NT2/D1 (cell line): Measurements from ENCODE around the gene GLDN.

ENCODE experiments used
- DNase-seq: peaks from one replicate; pipeline ENCODE4 v3.0.0-alpha.2; 2011; ENCODE audit warnings: low read depth, low spot score
- H3K27me3 ChIP-seq: 2 replicates; pipeline ENCODE4 v1.6.0; 2011; ENCODE audit warnings: mild to moderate bottlenecking; ENCODE audit not compliant: insufficient read length, insufficient read depth
- H3K36me3 ChIP-seq: 2 replicates; pipeline ENCODE4 v1.6.1; 2011; ENCODE audit warnings: mild to moderate bottlenecking, low read length, mixed read lengths; ENCODE audit not compliant: insufficient read depth, insufficient read length
- H3K4me1 ChIP-seq: 2 replicates; pipeline ENCODE4 v1.5.1; 2011; ENCODE audit not compliant: insufficient read depth, insufficient read length
- H3K4me3 ChIP-seq: 2 replicates; pipeline ENCODE4 v1.5.1; 2011; ENCODE audit warnings: low read depth; ENCODE audit not compliant: insufficient read length
- H3K9ac ChIP-seq: 2 replicates; pipeline ENCODE4 v1.6.0; 2011; ENCODE audit warnings: low read depth; ENCODE audit not compliant: insufficient read length
- H3K9me3 ChIP-seq: 2 replicates; pipeline ENCODE4 v1.5.1; 2011; ENCODE audit warnings: mild to moderate bottlenecking, low read length; ENCODE audit not compliant: insufficient read depth
- SUZ12 ChIP-seq: IDR thresholded peaks from 2 replicates; pipeline ENCODE4 v1.6.1; 2011; ENCODE audit not compliant: insufficient read length, insufficient read depth; ENCODE audit errors: extremely low read depth
- YY1 ChIP-seq: IDR thresholded peaks from 2 replicates; pipeline ENCODE4 v1.6.1; 2011; ENCODE audit not compliant: insufficient read length, insufficient read depth
- ZNF274 ChIP-seq: IDR thresholded peaks from 2 replicates; pipeline ENCODE4 v1.6.1; 2011; ENCODE audit warnings: mild to moderate bottlenecking, low read depth, low read length

Gene GLDN

GRCh38 chr15:51447855-51448621 lies 106.6 kb downstream of the GLDN start:
- TF ChIP-seq YY1 = no peak
- no peak for TF ChIP-seq SUZ12
- Histone ChIP-seq H3K9me3 (no peaks in the 10 kb centered on the region), H3K4me1 (no peaks in the 10 kb centered on the region), H3K9ac (no peak overlapping the region), H3K36me3 (peaks cover 24% of the 10 kb centered on the region), H3K27me3 (no peaks in the 10 kb centered on the region), H3K4me3 (no peak overlapping the region)
- no peak for DNase-seq

GRCh38 chr15:51448622-51449399 lies 107.4 kb downstream of the GLDN start:
- Histone ChIP-seq H3K36me3 (peaks cover 24% of the 10 kb centered on the region), H3K4me3 (no peak overlapping the region), H3K4me1 (no peaks in the 10 kb centered on the region), H3K9ac (no peak overlapping the region), H3K9me3 (no peaks in the 10 kb centered on the region), H3K27me3 (no peaks in the 10 kb centered on the region)
- TF ChIP-seq ZNF274 (no peak), SUZ12 (no peak), YY1 (no peak)
- no peak for DNase-seq

DNA sequence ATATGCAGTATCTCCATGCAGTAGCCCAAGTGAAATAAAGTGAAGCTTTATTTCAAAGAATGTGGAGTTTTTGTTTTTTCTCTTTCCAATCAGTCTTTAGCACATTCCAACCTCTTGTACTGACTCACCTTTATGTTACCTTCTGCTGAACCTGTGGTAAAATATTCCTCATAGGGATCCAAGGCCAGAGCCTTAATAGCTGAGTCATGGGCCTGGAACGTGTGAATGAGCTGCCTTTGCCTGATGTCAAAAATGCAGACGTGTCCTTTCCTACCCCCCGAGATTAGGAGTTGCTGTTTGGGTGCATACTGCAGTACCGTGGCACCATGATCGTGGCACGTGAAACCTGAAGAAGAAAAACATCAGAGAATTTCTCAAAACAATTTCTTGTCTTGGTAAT lies 108.5 kb downstream of the GLDN start:
- Histone ChIP-seq H3K36me3 (peaks cover 26% of the 10 kb centered on the region), H3K9ac (no peak overlapping the region), H3K4me1 (no peaks in the 10 kb centered on the region), H3K27me3 (no peaks in the 10 kb centered on the region), H3K4me3 (no peak overlapping the region), H3K9me3 (no peaks in the 10 kb centered on the region)
- no peak for TF ChIP-seq SUZ12
- TF ChIP-seq ZNF274 = no peak
- TF ChIP-seq YY1 = no peak
- DNase-seq = no peak
